ENCODE data around the gene JMY. TPM values are rescaled to one million over a fixed set of nuclear protein-coding genes. Genes with fewer than 3 reads are reported as not detected.

The JMY gene, protein sequence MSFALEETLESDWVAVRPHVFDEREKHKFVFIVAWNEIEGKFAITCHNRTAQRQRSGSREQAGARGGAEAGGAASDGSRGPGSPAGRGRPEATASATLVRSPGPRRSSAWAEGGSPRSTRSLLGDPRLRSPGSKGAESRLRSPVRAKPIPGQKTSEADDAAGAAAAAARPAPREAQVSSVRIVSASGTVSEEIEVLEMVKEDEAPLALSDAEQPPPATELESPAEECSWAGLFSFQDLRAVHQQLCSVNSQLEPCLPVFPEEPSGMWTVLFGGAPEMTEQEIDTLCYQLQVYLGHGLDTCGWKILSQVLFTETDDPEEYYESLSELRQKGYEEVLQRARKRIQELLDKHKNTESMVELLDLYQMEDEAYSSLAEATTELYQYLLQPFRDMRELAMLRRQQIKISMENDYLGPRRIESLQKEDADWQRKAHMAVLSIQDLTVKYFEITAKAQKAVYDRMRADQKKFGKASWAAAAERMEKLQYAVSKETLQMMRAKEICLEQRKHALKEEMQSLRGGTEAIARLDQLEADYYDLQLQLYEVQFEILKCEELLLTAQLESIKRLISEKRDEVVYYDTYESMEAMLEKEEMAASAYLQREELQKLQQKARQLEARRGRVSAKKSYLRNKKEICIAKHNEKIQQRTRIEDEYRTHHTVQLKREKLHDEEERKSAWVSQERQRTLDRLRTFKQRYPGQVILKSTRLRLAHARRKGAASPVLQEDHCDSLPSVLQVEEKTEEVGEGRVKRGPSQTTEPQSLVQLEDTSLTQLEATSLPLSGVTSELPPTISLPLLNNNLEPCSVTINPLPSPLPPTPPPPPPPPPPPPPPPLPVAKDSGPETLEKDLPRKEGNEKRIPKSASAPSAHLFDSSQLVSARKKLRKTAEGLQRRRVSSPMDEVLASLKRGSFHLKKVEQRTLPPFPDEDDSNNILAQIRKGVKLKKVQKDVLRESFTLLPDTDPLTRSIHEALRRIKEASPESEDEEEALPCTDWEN
- total RNA-seq = 10 to 100 TPM in 3 of 4 donors, 1 to 10 TPM in 1; 7.8 to 25.1 (median 14.7) TPM

DNA sequence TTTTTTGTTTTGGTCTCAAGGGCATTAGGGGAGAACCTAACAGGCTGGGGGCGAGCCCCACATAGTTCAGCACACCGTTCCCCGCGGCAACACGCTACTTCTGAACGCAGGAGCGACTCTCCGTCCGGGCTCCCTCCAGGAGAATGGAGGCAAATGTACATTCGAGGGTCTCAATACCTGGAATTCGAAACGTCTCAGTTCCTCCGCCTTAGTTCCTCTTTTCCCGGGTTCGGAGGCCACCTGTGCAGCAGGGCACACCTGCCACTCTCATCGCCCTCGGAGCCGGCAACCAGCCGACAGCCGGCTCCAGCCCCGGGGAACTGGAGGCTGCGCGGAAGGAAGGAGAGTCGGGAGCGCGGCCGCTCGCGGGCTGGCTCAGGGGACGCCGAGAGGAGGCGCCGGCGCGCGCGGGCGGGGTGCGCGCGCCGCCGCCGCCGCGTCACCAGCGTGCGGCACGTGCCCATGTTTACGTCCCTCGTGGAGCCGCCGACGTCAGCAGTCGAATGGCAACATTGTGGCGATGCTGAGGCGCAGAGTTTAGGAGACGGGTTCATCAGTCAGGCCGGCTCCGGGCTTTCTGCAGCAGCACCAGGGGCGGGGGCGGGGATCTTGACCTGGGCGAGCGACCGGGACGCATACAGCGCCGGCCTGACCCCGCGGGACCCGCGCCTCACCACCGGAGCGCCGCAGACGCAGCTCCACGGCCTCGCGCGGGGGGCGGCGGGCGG is at the start of gene JMY:
Gene JMY (plus strand): TSS at position 498 of the 728 bp plus-strand sequence. CDS start 520 bp downstream, outside the sequence.
- peak; percentile 90 for DNase-seq
- H3K4me1 ChIP-seq = peaks cover 4 to 38% (median 14%) of the 10 kb centered on the region in 4 donors
- no peaks in the 10 kb centered on the region for H3K9me3 ChIP-seq
- peak; percentile 79 to 92 (median 84) for TF ChIP-seq POLR2AphosphoS5 (IDR thresholded peaks at IDR 0.05)
- peak; percentile 80 for TF ChIP-seq POLR2A (IDR thresholded peaks at IDR 0.05)
- TF ChIP-seq, protein P1, sequence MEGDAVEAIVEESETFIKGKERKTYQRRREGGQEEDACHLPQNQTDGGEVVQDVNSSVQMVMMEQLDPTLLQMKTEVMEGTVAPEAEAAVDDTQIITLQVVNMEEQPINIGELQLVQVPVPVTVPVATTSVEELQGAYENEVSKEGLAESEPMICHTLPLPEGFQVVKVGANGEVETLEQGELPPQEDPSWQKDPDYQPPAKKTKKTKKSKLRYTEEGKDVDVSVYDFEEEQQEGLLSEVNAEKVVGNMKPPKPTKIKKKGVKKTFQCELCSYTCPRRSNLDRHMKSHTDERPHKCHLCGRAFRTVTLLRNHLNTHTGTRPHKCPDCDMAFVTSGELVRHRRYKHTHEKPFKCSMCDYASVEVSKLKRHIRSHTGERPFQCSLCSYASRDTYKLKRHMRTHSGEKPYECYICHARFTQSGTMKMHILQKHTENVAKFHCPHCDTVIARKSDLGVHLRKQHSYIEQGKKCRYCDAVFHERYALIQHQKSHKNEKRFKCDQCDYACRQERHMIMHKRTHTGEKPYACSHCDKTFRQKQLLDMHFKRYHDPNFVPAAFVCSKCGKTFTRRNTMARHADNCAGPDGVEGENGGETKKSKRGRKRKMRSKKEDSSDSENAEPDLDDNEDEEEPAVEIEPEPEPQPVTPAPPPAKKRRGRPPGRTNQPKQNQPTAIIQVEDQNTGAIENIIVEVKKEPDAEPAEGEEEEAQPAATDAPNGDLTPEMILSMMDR (IDR thresholded peaks at IDR 0.05) = no peak
- no peak for TF ChIP-seq EP300 (IDR thresholded peaks at IDR 0.05; ENCODE audit: low read depth)
- intact Hi-C loops (cut with DNase I; ENCODE audit: low total_unique reads) (loop anchor here (5.0 to 10.0 kb wide), 3 partner anchors 103 to 1743 kb away; partner anchors contain the start of gene WDR41), in situ Hi-C loops (cut with MboI; ENCODE audit: low pct_ligation_motif_present in 1 of 4, low pct_unique_long_range_greater_than_20kb in 1 of 4, low sequenced_read_pairs in 3 of 4) (no loop called here)
- WGBS, 2 donors (ENCODE audit: low coverage in 1 of 2) = 0 to 3% methylated on average over 7 to 43 of the region's 83 CpGs
- peak within 1 kb of the TSS; percentile 92 to 96 (median 94) for H3K27ac ChIP-seq
- no peaks in the 10 kb centered on the region for H3K27me3 ChIP-seq
- peak within 1 kb of the TSS; percentile 69 to 93 (median 74) for H3K4me3 ChIP-seq
- H3K36me3 ChIP-seq = no peaks in the 10 kb centered on the region

DNA sequence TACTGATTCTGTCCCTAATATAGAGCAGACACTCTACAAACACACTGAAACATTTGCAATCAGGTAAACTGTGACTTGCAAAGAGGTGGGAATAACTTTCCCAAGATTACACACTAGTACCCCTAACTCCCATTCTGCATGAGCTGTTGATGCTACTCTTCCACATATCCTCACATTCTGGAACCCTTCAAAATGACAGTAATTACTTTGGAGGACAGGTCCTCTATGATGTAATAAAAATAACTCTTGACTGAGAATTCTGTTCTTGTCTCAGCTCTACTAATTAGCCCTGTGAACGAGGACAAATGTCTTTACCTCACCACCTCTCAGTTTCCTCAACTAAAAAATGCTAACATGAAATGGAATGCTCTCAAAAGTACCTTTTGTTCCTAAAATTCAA is 49.5 kb upstream of the JMY start:
- H3K27me3 ChIP-seq = no peaks in the 10 kb centered on the region
- H3K9me3 ChIP-seq = no peaks in the 10 kb centered on the region
- in situ Hi-C loops (cut with MboI; ENCODE audit: low pct_ligation_motif_present in 1 of 4, low pct_unique_long_range_greater_than_20kb in 1 of 4, low sequenced_read_pairs in 3 of 4) = no loop called here
- no peak overlapping the region for H3K4me3 ChIP-seq
- intact Hi-C loops (cut with DNase I; ENCODE audit: low total_unique reads) = no loop called here
- 58% methylated on average over 1 of the region's 1 CpG; no CpG with 5 or more reads in 1 of the 2 donors for WGBS, 2 donors (ENCODE audit: low coverage in 1 of 2)
- no peak for TF ChIP-seq POLR2A (IDR thresholded peaks at IDR 0.05)
- TF ChIP-seq, protein P1 (IDR thresholded peaks at IDR 0.05) = no peak
- TF ChIP-seq POLR2AphosphoS5 (IDR thresholded peaks at IDR 0.05) = no peak
- no peak for DNase-seq
- H3K4me1 ChIP-seq = peaks cover 0 to 4% (median 0%) of the 10 kb centered on the region in 4 donors
- no peaks in the 10 kb centered on the region for H3K36me3 ChIP-seq
- H3K27ac ChIP-seq = no peak overlapping the region

DNA sequence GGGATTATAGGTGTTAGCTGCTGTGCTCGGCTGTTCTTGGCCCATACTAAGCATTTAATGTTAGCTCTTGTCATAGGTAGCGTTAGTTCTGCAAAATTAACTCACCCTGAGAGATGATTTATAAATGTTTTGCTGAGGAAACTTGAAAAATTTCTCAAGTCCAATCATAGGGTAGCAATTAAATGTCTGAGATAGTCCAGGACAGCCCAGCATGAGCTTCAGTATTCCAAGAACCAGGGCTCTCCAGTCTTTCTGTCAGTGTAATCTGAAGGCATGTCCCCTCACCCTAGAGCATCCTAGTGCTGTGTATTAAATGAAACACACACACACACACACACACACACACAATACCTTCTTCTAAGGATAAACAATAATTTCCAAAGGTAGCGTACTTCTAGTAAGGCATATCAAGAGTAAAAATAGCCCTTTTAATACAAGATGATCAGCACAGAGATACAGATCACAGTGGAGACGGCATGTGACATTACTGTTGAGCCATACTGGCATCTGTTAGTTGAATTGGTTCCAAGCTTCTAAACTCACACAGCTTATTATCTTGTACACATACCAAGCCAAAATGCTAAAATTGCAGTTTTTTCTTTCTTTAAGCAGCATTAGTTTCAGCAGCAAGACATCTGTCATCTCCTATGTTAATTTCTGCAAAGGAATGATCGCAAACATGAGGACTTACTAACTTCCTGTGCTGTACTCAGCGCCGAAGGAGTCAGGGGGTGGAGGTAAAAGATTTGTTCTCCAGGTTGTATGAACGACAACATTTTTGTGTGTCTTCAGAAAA is 46.3 kb upstream of the JMY start:
- 71 to 81% methylated on average over 8 of the region's 8 CpGs for WGBS, 2 donors (ENCODE audit: low coverage in 1 of 2)
- DNase-seq = no peak
- intact Hi-C loops (cut with DNase I; ENCODE audit: low total_unique reads) (no loop called here), in situ Hi-C loops (cut with MboI; ENCODE audit: low pct_ligation_motif_present in 1 of 4, low pct_unique_long_range_greater_than_20kb in 1 of 4, low sequenced_read_pairs in 3 of 4) (no loop called here)
- Histone ChIP-seq H3K27ac (peak overlapping the region in 2 of 4 donors; percentile 4 to 55), H3K4me1 (no peaks in the 10 kb centered on the region), H3K27me3 (no peaks in the 10 kb centered on the region), H3K36me3 (no peaks in the 10 kb centered on the region), H3K9me3 (no peaks in the 10 kb centered on the region), H3K4me3 (no peak overlapping the region)
- no peak for TF ChIP-seq POLR2A (IDR thresholded peaks at IDR 0.05)
- no peak for TF ChIP-seq EP300 (IDR thresholded peaks at IDR 0.05; ENCODE audit: low read depth)
- TF ChIP-seq POLR2AphosphoS5 (IDR thresholded peaks at IDR 0.05) = peak in 2 of 3 donors; percentile 26 to 66
- TF ChIP-seq, protein P1 (IDR thresholded peaks at IDR 0.05) = no peak
